Stomach (tissue), 9 donors: ENCODE measurements around the gene ITGA2. TPM values are rescaled to one million over a fixed set of nuclear protein-coding genes. Genes with fewer than 3 reads are reported as not detected.

Experiments used
- DNase-seq, 2 donors: peaks; one replicate each; pipeline versions ENCODE4 v3.0.0 to v3.0.0-alpha.2; 2013 to 2019
- H3K27ac ChIP-seq, 5 donors: fragments of 200-600 bp in 4 of 5; sonication (generic) in 4 of 5; one replicate each; pipeline ENCODE4 v1.5.1; 2013 to 2019; ENCODE audit warnings: mild to moderate bottlenecking in 1 of 5, moderate library complexity in 1 of 5
- H3K27me3 ChIP-seq, 3 donors: fragments of 200-600 bp; sonication (generic); one replicate each; pipeline ENCODE4 v1.5.1; 2017 to 2019; ENCODE audit warnings: mixed run types in 1 of 3
- H3K36me3 ChIP-seq, 4 donors: fragments of 200-600 bp; sonication (generic); 1 replicate in 3 of 4; 2 replicates in 1 of 4; pipeline ENCODE4 v1.5.1; 2016 to 2019
- H3K4me1 ChIP-seq, 4 donors: fragments of 200-600 bp; sonication (generic); one replicate each; pipeline ENCODE4 v1.5.1; 2016 to 2019
- H3K4me3 ChIP-seq, 4 donors: fragments of 200-600 bp; sonication (generic) in 3 of 4; one replicate each; pipeline ENCODE4 v1.5.1; 2016 to 2019; ENCODE audit warnings: mild to moderate bottlenecking in 1 of 4
- H3K9me3 ChIP-seq, 4 donors: fragments of 200-600 bp; sonication (generic); one replicate each; pipeline ENCODE4 v1.5.1; 2016 to 2019
- CTCF ChIP-seq, 7 experiments: fragments of 450-650 bp in 4 of 7; fragments of 200-600 bp in 3 of 7; sonication (generic) in 3 of 7; IDR thresholded peaks; one replicate each; pipeline ENCODE4 v1.5.1; 2016 to 2019; ENCODE audit warnings: antibody characterized with exemption in 7 of 7, control low read depth in 2 of 7, mild to moderate bottlenecking in 1 of 7
- EP300 ChIP-seq: sonication (generic); formaldehyde crosslinking; IDR thresholded peaks from one replicate; pipeline ENCODE4 v1.6.1; 2017; ENCODE audit warnings: antibody characterized with exemption
- POLR2A ChIP-seq, 4 donors: fragments of 450-650 bp; IDR thresholded peaks; one replicate each; pipeline ENCODE4 v1.6.1; 2016; ENCODE audit warnings: antibody characterized with exemption in 4 of 4, control low read depth in 2 of 4, mild to moderate bottlenecking in 1 of 4, moderate library complexity in 1 of 4
- POLR2AphosphoS5 ChIP-seq, 3 donors: sonication (generic); formaldehyde crosslinking; IDR thresholded peaks; one replicate each; pipeline ENCODE4 v1.6.1; 2016; ENCODE audit warnings: antibody characterized with exemption in 3 of 3
- WGBS, 5 donors: extraction: QIAGEN DNeasy Blood & Tissue Kit in 3 of 5; methylation state at CpG; one replicate each; pipeline versions ENCODE4 v1.1.5 to v1.1.7; 2013 to 2018; 5-methylcytosine and 5-hydroxymethylcytosine counted together
- intact Hi-C: fragments of 100-400 bp; cut with DNase I; formaldehyde crosslinking; loops from one replicate; pipeline ENCODE4 v1.15.1; 2023; ENCODE audit warnings: low total_unique reads
- polyA plus RNA-seq, 3 donors: library from polyadenylated mRNA; stranded (reverse); fragments of 200-250 nt; gene quantifications; one replicate each; pipeline ENCODE4 v1.2.3, GENCODE V29; 2013
- total RNA-seq, 5 donors: library from RNA; depleted of rRNA; stranded (reverse); fragments of >200 nt; gene quantifications; one replicate each; pipeline versions ENCODE4 v1.1.0 to v1.2.3, GENCODE V29; 2014 to 2016
- donor health status: healthy with polysubstance abuse.
- donor health status: Bipolar disorder and iron deficiency.
- donor health status: healthy.

The ITGA2 gene
- total and polyA plus RNA-seq, 8 donors: 0.58 to 8.3 (median 3.3) TPM

- intact Hi-C loops: no loop called here
- TF ChIP-seq CTCF (IDR thresholded peaks at IDR 0.05) (no peak), POLR2AphosphoS5 (IDR thresholded peaks at IDR 0.05) (no peak), POLR2A (IDR thresholded peaks at IDR 0.05) (no peak), EP300 (no peak)
- whole genome bisulfite sequencing, 5 donors: 27 to 42% (median 32%) methylated on average over 1 of the region's 1 CpG
Measured at GRCh38 chr5:53116597-53116996, 127.4 kb downstream of the ITGA2 start.

GRCh38 chr5:53118879-53119278 lies 129.7 kb downstream of the ITGA2 start:
- Histone ChIP-seq H3K4me1 (no peaks in the 10 kb centered on the region), H3K27me3 (no peaks in the 10 kb centered on the region), H3K9me3 (no peaks in the 10 kb centered on the region), H3K4me3 (no peak overlapping the region), H3K27ac (no peak overlapping the region), H3K36me3 (peaks cover 0 to 5% (median 0%) of the 10 kb centered on the region in 4 donors)
- TF ChIP-seq CTCF (IDR thresholded peaks at IDR 0.05): no peak
- no peak for DNase-seq
- intact Hi-C loops: no loop called here
- 58 to 77% (median 72%) methylated on average over 5 of the region's 5 CpGs for WGBS, 5 donors

More at GRCh38 chr5:53116597-53116996, 127.4 kb downstream of the ITGA2 start:
- Histone ChIP-seq H3K27ac (no peak overlapping the region), H3K9me3 (no peaks in the 10 kb centered on the region), H3K4me3 (no peak overlapping the region), H3K36me3 (peaks cover 0 to 5% (median 0%) of the 10 kb centered on the region in 4 donors), H3K4me1 (no peaks in the 10 kb centered on the region), H3K27me3 (no peaks in the 10 kb centered on the region)
- no peak for DNase-seq

GRCh38 chr5:53120165-53120564 lies 131.0 kb downstream of the ITGA2 start:
- Histone ChIP-seq H3K9me3 (no peaks in the 10 kb centered on the region), H3K27ac (no peak overlapping the region), H3K4me3 (no peak overlapping the region), H3K4me1 (no peaks in the 10 kb centered on the region), H3K36me3 (no peaks in the 10 kb centered on the region), H3K27me3 (no peaks in the 10 kb centered on the region)
- DNase-seq: no peak
- intact Hi-C loops: no loop called here
- TF ChIP-seq CTCF (IDR thresholded peaks at IDR 0.05) (no peak), POLR2A (IDR thresholded peaks at IDR 0.05) (no peak), POLR2AphosphoS5 (IDR thresholded peaks at IDR 0.05) (no peak), EP300 (no peak)
- WGBS, 5 donors: 77 to 93% (median 90%) methylated on average over 1 of the region's 1 CpG

GRCh38 chr5:53123702-53124101 lies 134.6 kb downstream of the ITGA2 start:
- no peak for DNase-seq
- TF ChIP-seq POLR2AphosphoS5 (IDR thresholded peaks at IDR 0.05): no peak
- no peak for TF ChIP-seq EP300
- peak in 1 of 7 experiments; percentile 8 for TF ChIP-seq CTCF (IDR thresholded peaks at IDR 0.05)
- no peak for TF ChIP-seq POLR2A (IDR thresholded peaks at IDR 0.05)
- Histone ChIP-seq H3K4me1 (no peaks in the 10 kb centered on the region), H3K36me3 (no peaks in the 10 kb centered on the region), H3K4me3 (no peak overlapping the region), H3K27ac (no peak overlapping the region), H3K9me3 (no peaks in the 10 kb centered on the region), H3K27me3 (no peaks in the 10 kb centered on the region)
- intact Hi-C loops: no loop called here

- TF ChIP-seq EP300 (no peak), CTCF (IDR thresholded peaks at IDR 0.05) (no peak), POLR2AphosphoS5 (IDR thresholded peaks at IDR 0.05) (no peak), POLR2A (IDR thresholded peaks at IDR 0.05) (no peak)
- Histone ChIP-seq H3K9me3 (no peaks in the 10 kb centered on the region), H3K4me3 (no peak overlapping the region), H3K27me3 (no peaks in the 10 kb centered on the region), H3K27ac (no peak overlapping the region), H3K36me3 (no peaks in the 10 kb centered on the region), H3K4me1 (no peaks in the 10 kb centered on the region)
- no peak for DNase-seq
- 91 to 94% (median 92%) methylated on average over 3 of the region's 3 CpGs for WGBS, 5 donors
- intact Hi-C loops: no loop called here
Measured at GRCh38 chr5:53126521-53126920, 137.4 kb downstream of the ITGA2 start.
